HCT116 (cell line): Measurements from ENCODE around the gene TENM4.

ENCODE experiments used
- CTCF ChIP-seq, 3 experiments: fragments of 200-600 bp in 1 of 3; sonication (generic) in 1 of 3; IDR thresholded peaks in 2 of 3; conservative IDR thresholded peaks in 1 of 3; 2 replicates each; pipeline ENCODE4 v1.5.1; 2012 to 2017; ENCODE audit warnings: low read depth in 2 of 3, low read length in 2 of 3, antibody characterized with exemption in 1 of 3, borderline replicate concordance in 1 of 3, control low read depth in 1 of 3, mild to moderate bottlenecking in 1 of 3, mixed read lengths in 1 of 3, mixed run types in 1 of 3, moderate library complexity in 1 of 3; ENCODE audit not compliant: insufficient read depth in 1 of 3
- JUND ChIP-seq: IDR thresholded peaks from 2 replicates; pipeline ENCODE4 v1.6.1; 2012
- POLR2A ChIP-seq: IDR thresholded peaks from 2 replicates; pipeline ENCODE4 v1.7.0; 2011; ENCODE audit warnings: borderline replicate concordance; ENCODE audit not compliant: insufficient read depth, insufficient read length; ENCODE audit errors: extremely low read depth

- TF ChIP-seq CTCF (IDR thresholded peaks at IDR 0.05 in 2 of 3, conservative IDR thresholded peaks at IDR 0.05 in 1 of 3; ENCODE audit: borderline replicate concordance in 1 of 3, insufficient read depth in 1 of 3, low read depth in 2 of 3, low read length in 2 of 3) (no peak), POLR2A (no peak), JUND (no peak)
Measured at GRCh38 chr11:79397252-79397651, 43.6 kb downstream of the TENM4 start.
